NK-92 (cell line): ENCODE data around the gene STAG1.
A peak's percentile ranks its signal among the peaks of the same experiment; 100 is the strongest.
"Not testable (repeated sequence)": the region's sequence is repeated elsewhere in the genome, so short reads cannot be mapped to it uniquely, and the experiment has no call there.

Experiments used
- DNase-seq: peaks from one replicate; lab custom pipeline; 2025; ENCODE audit not compliant: unreplicated experiment; lab: John Stamatoyannopoulos, UW

The STAG1 gene

GRCh38 chr3:136752172-136752421 lies at the start of gene STAG1:
TSS of gene STAG1 (minus strand) at chr3:136752378. CDS start at chr3:136630898, 121,480 bp downstream.
- DNase-seq, result no peak

DNA sequence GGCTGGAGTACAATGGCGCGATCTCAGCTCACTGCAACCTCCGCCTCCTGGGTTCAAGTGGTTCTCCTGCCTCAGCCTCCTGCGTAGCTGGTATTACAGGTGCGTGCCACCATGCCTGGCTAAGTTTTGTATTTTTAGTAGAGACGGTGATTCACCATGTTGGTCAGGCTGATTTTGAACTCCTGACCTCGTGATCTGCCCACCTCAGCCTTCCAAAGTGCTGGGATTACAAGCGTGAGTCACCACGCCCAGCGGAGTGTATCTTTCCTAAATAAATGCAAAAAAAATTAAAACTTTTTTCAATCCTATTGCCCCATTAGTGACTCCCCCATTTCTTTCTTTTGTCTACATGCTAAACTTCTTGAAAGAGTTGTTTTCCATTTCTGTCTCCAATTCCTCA lies 49.0 kb upstream of the STAG1 start:
- DNase-seq, result not testable (repeated sequence)

DNA sequence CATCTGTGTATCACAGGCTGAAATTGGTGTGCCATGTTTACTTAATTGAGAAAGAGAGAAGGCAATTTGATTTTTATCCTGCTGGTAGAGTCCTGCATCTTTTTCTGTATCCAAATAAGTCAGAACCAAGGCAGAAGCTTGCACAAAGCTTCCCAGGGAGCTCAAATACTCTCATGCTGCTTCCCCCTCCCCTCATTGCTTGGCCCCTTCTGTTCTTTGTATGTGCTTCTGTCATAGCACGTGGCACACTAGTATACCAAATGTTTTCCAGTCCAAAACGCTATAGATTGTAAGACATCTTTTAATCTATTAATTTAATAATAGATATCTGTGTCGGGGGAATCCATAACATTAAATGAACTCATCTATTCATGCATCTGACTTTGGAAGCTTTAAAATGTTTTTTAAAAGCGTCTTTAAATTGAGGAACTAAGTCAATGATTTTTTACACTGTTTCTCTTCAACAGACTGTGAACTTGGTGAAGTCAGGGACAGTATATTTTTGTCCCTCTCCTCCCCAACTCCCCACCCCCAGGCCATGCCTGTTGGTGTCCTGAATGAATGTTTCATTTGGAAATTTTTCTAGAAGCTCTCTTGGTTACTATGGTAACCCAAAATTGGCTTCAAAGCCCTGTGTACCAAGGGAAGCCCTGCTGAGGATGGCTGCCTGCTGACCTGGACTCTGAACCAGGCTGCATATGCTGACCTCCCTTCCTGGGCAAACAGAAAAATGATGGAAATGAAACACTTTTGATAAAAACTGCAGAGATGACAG lies 40.6 kb upstream of the STAG1 start:
- no peak for DNase-seq

- no peak for DNase-seq
Observed at GRCh38 chr3:136790786-136791185, 38.6 kb upstream of the STAG1 start.

DNA sequence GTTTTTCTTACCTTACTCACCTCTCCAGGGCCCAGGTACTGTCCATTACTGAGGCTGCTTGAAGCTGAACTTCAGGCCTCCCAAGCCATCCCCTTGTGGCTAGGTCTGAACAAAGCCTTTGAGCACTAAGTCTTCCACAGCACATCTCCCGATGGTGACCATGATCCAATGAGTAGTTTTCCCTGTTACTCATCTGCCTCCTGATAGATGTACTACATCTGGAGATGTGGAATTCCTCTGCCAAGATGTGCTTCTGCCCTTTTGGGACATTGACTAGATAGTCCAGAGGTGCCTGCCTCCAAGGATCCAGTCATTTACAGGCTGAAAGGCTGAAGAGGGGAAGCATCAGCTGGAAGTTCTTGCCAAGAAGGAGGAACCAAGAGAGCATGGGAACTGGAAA lies 37.8 kb upstream of the STAG1 start:
- no peak for DNase-seq

DNA sequence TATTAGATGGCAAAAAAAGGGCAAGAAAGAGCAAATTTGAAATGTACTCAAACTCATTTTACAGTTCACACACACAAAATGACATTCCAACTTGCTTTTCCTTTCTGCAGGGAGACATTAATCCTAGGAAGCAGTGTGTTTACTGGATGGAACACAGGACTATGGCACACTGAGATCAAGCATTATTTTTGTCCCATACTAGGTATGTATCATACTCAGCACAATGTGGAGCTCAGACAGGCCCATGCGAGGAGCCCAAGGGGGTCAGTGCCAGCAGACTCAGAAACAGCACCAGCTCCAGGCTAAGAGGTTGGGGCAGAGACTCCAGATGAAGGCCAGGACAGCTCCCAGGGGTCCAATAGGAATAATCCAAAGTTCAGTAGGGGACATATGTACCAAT lies 36.0 kb upstream of the STAG1 start:
- DNase-seq, result no peak

- DNase-seq, result no peak
Observed at GRCh38 chr3:136787349-136787748, 35.2 kb upstream of the STAG1 start.

GRCh38 chr3:136783708-136784191 lies 31.6 kb upstream of the STAG1 start:
- DNase-seq, result no peak

DNA sequence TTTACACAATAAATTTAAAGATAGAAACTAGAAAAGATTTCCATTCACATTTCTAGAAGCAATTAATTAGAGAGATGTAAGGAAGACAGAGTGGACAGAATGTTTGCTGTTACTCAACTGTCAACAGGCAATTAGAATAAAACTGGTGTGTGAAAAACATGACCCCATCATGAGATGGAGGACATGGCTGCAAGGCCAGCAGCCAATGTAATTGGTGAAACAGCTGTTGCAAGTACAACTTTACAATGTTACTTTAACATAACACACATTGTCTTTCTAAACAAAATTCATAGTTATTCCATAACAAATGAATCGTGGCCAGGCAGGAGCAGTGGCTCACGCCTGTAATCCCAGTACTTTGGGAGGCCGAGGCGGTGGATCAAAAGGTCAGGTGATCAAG lies 28.6 kb upstream of the STAG1 start:
- DNase-seq, result no peak

DNA sequence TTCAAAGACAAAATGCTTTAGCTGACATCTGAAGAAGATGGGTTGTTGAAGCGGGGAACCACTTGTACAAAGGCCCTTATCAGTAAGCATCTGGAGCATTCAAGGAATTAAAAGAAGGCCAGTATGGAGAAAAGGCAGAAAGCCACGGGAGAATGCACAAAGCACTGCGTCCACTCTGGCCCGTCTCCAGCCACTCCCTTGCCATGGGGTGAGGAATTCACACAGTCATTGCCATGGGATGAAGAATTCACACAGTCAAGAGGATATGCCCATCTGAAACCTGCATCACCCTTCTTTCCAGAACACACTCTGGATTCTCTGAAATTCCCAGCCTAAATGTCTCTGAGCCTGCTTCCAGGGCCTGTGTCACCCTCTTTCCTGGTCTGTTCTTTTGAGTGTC lies 26.7 kb upstream of the STAG1 start:
- DNase-seq, result no peak

DNA sequence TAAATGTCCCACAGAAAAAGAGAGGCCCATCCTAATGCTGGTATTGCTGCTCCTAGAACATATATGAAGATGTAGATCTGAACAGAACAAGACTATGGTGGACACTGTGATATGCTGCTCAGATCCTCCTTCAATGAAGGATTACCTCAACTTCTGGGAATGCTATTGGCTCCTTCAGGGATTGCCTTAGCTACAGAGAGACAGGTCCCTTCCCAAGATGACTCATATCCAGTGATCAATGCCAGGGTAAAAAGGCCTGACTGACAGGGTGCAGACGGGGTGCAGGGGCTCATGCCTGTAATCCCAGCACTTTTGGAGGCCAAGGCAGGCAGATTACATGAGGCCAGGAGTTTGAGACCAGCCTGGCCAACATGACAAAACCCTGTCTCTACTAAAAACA lies 20.5 kb upstream of the STAG1 start:
- no peak for DNase-seq

- DNase-seq, result not testable (repeated sequence)
Observed at GRCh38 chr3:136758160-136759102, 6.3 kb upstream of the STAG1 start.

DNA sequence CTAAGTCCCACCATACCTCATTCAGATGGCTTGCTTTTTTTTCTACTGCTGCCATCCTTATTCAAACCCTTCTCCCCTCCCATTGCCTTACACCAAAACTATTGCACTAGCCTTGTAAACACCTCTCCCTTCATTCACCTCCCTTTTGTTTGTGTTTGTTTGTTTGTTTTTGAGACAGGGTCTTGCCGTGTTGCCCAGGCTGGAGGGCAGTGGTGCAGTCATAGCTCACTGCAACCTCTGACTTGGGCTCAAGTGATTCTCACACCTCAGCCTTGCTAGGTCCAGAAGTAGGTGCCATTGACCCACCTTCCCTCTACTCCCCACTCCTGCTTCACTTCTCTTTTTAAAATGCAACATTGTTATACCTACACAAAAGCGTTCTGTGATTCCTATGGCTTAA lies 3.0 kb upstream of the STAG1 start:
- no peak for DNase-seq

- no peak for DNase-seq
Observed at GRCh38 chr3:136753326-136753939, 1.3 kb upstream of the STAG1 start.

DNA sequence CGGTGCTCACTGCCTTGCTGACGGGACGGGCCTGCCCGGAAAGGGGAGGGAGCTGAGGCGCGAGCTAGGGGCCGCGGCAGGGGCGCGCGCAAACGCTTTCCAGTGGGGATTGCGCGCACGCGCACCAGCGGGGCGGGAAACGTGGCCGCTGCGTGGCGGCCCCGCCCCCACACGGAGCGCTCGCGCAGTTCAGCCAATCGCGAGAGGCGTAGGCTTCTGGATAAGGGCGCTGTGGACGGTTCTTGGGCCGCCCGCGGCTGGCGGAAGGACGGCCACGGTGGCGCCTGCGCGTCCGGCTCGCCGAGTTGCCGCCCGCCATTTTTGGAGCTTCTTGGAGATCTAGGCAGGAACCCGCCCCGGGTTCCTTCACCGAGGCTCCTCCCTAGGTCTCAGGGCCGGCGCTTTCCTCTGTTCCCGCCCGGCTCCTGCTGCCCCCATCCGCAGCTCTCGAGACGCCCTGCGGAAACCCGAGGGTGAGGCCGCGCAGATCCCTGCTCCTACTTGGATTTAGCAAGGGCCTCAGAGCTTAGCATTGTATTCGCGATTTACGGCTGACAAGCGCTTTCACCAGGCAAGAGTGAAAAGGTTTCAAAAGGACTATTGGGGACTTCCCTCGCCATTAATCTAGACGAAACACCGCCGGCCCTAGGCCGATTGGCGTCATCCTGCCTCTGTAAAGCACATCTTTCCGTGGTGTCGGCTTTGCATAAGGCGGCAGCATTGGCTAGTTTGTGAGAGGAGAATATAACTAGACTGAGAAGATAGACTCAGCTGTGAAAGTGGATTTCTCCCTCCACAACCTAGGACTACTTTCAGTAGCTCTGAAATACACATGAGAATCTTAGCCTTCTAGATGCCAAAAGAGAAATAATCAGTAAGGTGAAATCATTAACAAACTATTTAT lies 496 bp upstream of the STAG1 start:
- peak; percentile 92 for DNase-seq

DNA sequence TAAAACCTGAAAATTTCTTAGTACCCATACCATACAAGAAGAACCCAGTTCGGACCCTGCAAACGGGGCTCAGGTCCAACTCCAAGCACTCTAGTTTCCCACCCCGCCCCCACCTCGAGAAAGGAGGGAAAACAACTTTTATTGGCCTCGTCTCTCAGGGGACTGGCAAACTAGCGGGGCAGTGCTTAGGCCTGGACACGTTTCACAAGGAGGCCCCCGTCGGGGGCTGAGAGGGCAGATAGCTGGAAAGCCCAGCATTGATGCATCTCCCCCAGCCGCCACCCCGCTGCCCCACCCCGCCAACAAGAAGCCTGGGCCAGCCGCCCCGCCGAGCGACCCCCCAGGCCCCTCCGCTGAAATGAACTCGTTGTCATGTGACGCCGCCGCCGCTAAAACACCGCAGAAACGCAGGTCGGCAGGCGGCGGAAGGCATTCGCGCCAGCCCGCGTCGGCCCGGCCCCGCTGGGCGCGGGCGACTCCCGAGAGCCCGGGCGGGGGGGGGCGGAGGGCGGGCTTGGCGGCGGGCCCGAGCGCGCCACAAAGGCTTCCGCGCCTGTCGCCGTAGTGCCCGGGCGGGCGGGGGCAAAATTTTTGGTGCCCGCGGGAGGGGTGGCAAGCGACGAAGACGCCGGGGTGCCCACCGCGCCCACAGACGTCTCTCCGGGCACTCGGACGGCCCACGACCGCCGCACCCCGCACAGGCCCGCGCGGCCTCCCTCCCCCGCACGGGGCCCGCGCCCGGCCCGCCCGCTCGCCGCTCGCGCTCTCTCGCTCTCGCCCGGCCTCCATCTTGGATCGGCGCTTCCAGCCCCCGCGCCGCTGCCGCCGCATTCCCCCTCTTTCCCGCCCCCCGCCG lies 634 bp downstream of the STAG1 start:
- no peak for DNase-seq

DNA sequence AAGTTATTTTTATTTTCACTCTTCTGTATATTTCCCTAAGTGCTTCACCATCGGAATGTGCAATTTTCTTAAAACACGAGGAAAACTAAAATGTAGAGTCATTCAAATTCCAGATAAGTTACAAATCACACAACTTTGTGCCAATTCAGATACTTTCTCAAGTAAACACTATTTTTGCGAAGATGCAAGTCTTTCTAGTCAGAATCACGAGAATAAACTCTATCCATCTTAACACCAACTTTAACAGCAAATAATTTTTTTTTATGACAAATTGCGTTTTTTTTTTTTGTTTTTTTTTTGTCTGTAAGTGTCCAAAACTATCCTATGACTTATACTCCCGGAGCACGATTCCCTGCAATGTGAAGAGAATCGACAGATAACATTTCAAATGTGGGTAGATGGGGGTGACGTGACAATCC lies 1.3 kb downstream of the STAG1 start:
- no peak for DNase-seq

GRCh38 chr3:136750209-136750896 lies 1.8 kb downstream of the STAG1 start:
- no peak for DNase-seq

GRCh38 chr3:136749602-136750001 lies 2.6 kb downstream of the STAG1 start:
- not testable (repeated sequence) for DNase-seq
